Liver (tissue), 9 donors: Measurements from ENCODE around the gene GPR84. TPM values are rescaled to one million over a fixed set of nuclear protein-coding genes. Genes with fewer than 3 reads are reported as not detected.

Experiments
- DNase-seq: peaks from one replicate; pipeline ENCODE4 v3.0.0-alpha.2; 2017; ENCODE audit warnings: low spot score
- H3K27ac ChIP-seq, 2 donors: one replicate each; pipeline ENCODE4 v1.7.0; 2013; ENCODE audit warnings: inconsistent platforms in 2 of 2, low read length in 2 of 2, control low read depth in 1 of 2, low read depth in 1 of 2, mild to moderate bottlenecking in 1 of 2
- H3K27me3 ChIP-seq, 4 donors: one replicate each; pipeline versions ENCODE4 v1.6.1 to v1.7.0; 2013; ENCODE audit warnings: low read length in 3 of 4, inconsistent platforms in 1 of 4, mild to moderate bottlenecking in 1 of 4, moderate library complexity in 1 of 4; ENCODE audit not compliant: control insufficient read depth in 4 of 4, insufficient read depth in 4 of 4
- H3K36me3 ChIP-seq, 4 donors: one replicate each; pipeline versions ENCODE4 v1.6.1 to v1.7.0; 2013; ENCODE audit warnings: low read length in 3 of 4, mild to moderate bottlenecking in 3 of 4, low read depth in 1 of 4, moderate library complexity in 1 of 4; ENCODE audit not compliant: control insufficient read depth in 4 of 4, insufficient read depth in 3 of 4
- H3K4me1 ChIP-seq, 4 donors: one replicate each; pipeline versions ENCODE4 v1.6.1 to v1.7.0; 2013; ENCODE audit warnings: low read length in 3 of 4, mild to moderate bottlenecking in 3 of 4, moderate library complexity in 1 of 4; ENCODE audit not compliant: control insufficient read depth in 4 of 4, insufficient read depth in 4 of 4
- H3K4me3 ChIP-seq, 3 donors: one replicate each; pipeline versions ENCODE4 v1.6.1 to v1.7.0; 2013; ENCODE audit warnings: low read length in 3 of 3, control low read depth in 1 of 3, low read depth in 1 of 3, mild to moderate bottlenecking in 1 of 3
- H3K9ac ChIP-seq, 2 donors: one replicate each; pipeline ENCODE4 v1.7.0; 2013; ENCODE audit warnings: low read length in 2 of 2, mild to moderate bottlenecking in 2 of 2, moderate library complexity in 2 of 2, control low read depth in 1 of 2, low read depth in 1 of 2
- H3K9me3 ChIP-seq, 4 donors: one replicate each; pipeline versions ENCODE4 v1.6.1 to v1.7.0; 2013; ENCODE audit warnings: low read length in 3 of 4; ENCODE audit not compliant: control insufficient read depth in 4 of 4
- ATF3 ChIP-seq: IDR thresholded peaks from 2 replicates; pipeline ENCODE4 v1.6.1; 2016; ENCODE audit warnings: antibody characterized with exemption
- CTCF ChIP-seq: fragments of 150-350 bp; IDR thresholded peaks from 2 replicates; pipeline ENCODE4 v1.5.1; 2017; ENCODE audit warnings: improper control_type of control experiment, low read depth, low read length; ENCODE audit not compliant: missing input control
- EGR1 ChIP-seq, 2 donors: IDR thresholded peaks; 2 replicates each; pipeline ENCODE4 v1.6.1; 2016 to 2018; ENCODE audit warnings: antibody characterized with exemption in 2 of 2, low read depth in 2 of 2
- FOXA1 ChIP-seq: IDR thresholded peaks from 2 replicates; pipeline ENCODE4 v1.6.1; 2016; ENCODE audit warnings: antibody characterized with exemption
- FOXA2 ChIP-seq: IDR thresholded peaks from 2 replicates; pipeline ENCODE4 v1.6.1; 2016; ENCODE audit warnings: antibody characterized with exemption
- GABPA ChIP-seq, 2 donors: IDR thresholded peaks in 1 of 2; conservative IDR thresholded peaks in 1 of 2; 2 replicates each; pipeline ENCODE4 v1.6.1; 2016; ENCODE audit warnings: antibody characterized with exemption in 2 of 2, mild to moderate bottlenecking in 1 of 2, moderate library complexity in 1 of 2
- HNF4A ChIP-seq, 2 donors: conservative IDR thresholded peaks; 2 replicates each; pipeline ENCODE4 v1.6.1; 2016; ENCODE audit warnings: antibody characterized with exemption in 2 of 2, mild to moderate bottlenecking in 2 of 2
- HNF4G ChIP-seq: IDR thresholded peaks from 2 replicates; pipeline ENCODE4 v1.6.1; 2016; ENCODE audit warnings: antibody characterized with exemption
- JUND ChIP-seq, 2 donors: IDR thresholded peaks; 2 replicates each; pipeline ENCODE4 v1.6.1; 2016; ENCODE audit warnings: antibody characterized with exemption in 2 of 2
- MAX ChIP-seq: IDR thresholded peaks from 2 replicates; pipeline ENCODE4 v1.6.1; 2016; ENCODE audit warnings: antibody characterized with exemption
- NR2F2 ChIP-seq: IDR thresholded peaks from 2 replicates; pipeline ENCODE4 v1.6.1; 2016; ENCODE audit warnings: antibody characterized with exemption
- RAD21 ChIP-seq, 2 donors: IDR thresholded peaks; 2 replicates each; pipeline ENCODE4 v1.6.1; 2016; ENCODE audit warnings: antibody characterized with exemption in 2 of 2, mild to moderate bottlenecking in 2 of 2
- REST ChIP-seq: IDR thresholded peaks from 2 replicates; pipeline ENCODE4 v1.6.1; 2016; ENCODE audit warnings: antibody characterized with exemption, mild to moderate bottlenecking
- RXRA ChIP-seq, 2 donors: IDR thresholded peaks; 2 replicates each; pipeline ENCODE4 v1.6.1; 2017 to 2018; ENCODE audit warnings: antibody characterized with exemption in 2 of 2, mild to moderate bottlenecking in 1 of 2
- SP1 ChIP-seq: IDR thresholded peaks from 2 replicates; pipeline ENCODE4 v1.6.1; 2018; ENCODE audit warnings: antibody characterized with exemption, mild to moderate bottlenecking
- TAF1 ChIP-seq: conservative IDR thresholded peaks from 2 replicates; pipeline ENCODE4 v1.6.1; 2016; ENCODE audit warnings: antibody characterized with exemption, mild to moderate bottlenecking
- YY1 ChIP-seq: IDR thresholded peaks from 2 replicates; pipeline ENCODE4 v1.6.1; 2016; ENCODE audit warnings: antibody characterized with exemption, mild to moderate bottlenecking
- ZBTB33 ChIP-seq: IDR thresholded peaks from 2 replicates; pipeline ENCODE4 v1.6.1; 2016; ENCODE audit warnings: antibody characterized with exemption
- WGBS: extraction: QIAGEN DNeasy Blood & Tissue Kit; methylation state at CpG from one replicate; pipeline ENCODE4 v1.1.7; 2013; 5-methylcytosine and 5-hydroxymethylcytosine counted together
- polyA plus RNA-seq, 2 donors: library from polyadenylated mRNA; stranded (reverse) in 1 of 2; unstranded in 1 of 2; fragments of 200-250 nt in 1 of 2; fragments of >200 nt in 1 of 2; fragmentation: Nextera tagmentation in 1 of 2; extraction: Ambion mirVana in 1 of 2; gene quantifications; one replicate each; pipeline versions ENCODE4 v1.2.1 to v1.2.3, GENCODE V29; 2013 to 2015
- total RNA-seq, 2 donors: library from RNA; depleted of rRNA; stranded (reverse); fragments of >200 nt; gene quantifications; one replicate each; pipeline ENCODE4 v1.2.3, GENCODE V29; 2014
- donor health status: healthy.
- donor health status: healthy.
- donor health status: healthy.
- donor health status: healthy.
- donor health status: healthy.

Gene GPR84
- total and polyA plus RNA-seq, 4 donors: 0.09 to 0.37 (median 0.33) TPM; not detected in 1

GRCh38 chr12:54351341-54351740, 12.9 kb downstream of the GPR84 start:
- H3K9me3 ChIP-seq: no peaks in the 10 kb centered on the region
- 87% methylated on average over 4 of the region's 4 CpGs for WGBS

More at GRCh38 chr12:54351341-54351740, 12.9 kb downstream of the GPR84 start:
- DNase-seq: no peak
- TF ChIP-seq RXRA (IDR thresholded peaks at IDR 0.05) (no peak), CTCF (no peak), JUND (IDR thresholded peaks at IDR 0.05) (no peak), FOXA1 (no peak), FOXA2 (no peak), ATF3 (no peak), GABPA (IDR thresholded peaks at IDR 0.05 in 1 of 2, conservative IDR thresholded peaks at IDR 0.05 in 1 of 2) (no peak), REST (no peak), ZBTB33 (no peak), HNF4G (no peak), NR2F2 (no peak), RAD21 (IDR thresholded peaks at IDR 0.05) (no peak), SP1 (no peak), EGR1 (IDR thresholded peaks at IDR 0.05; ENCODE audit: low read depth in 2 of 2) (no peak), YY1 (no peak), MAX (no peak), HNF4A (conservative IDR thresholded peaks at IDR 0.05) (no peak), TAF1 (no peak)
- Histone ChIP-seq H3K4me3 (no peak overlapping the region), H3K36me3 (peaks cover 10 to 42% (median 38%) of the 10 kb centered on the region in 4 donors), H3K4me1 (peaks cover 6 to 32% (median 22%) of the 10 kb centered on the region in 4 donors), H3K9ac (no peak overlapping the region), H3K27ac (no peak overlapping the region), H3K27me3 (no peaks in the 10 kb centered on the region)
